KMS-11 (cell line): ENCODE data around the gene ZDHHC16.

ENCODE experiments used
- H2AFZ ChIP-seq: fragments of 200-600 bp; sonication (generic); 2 replicates; pipeline ENCODE4 v1.6.1; 2016; ENCODE audit warnings: antibody characterized with exemption, mixed run types, low read depth
- H3K27ac ChIP-seq: fragments of 200-600 bp; sonication (generic); 2 replicates; pipeline ENCODE4 v1.6.1; 2016; ENCODE audit warnings: mild to moderate bottlenecking, mixed run types
- H3K27me3 ChIP-seq: fragments of 200-600 bp; sonication (generic); 2 replicates; pipeline ENCODE4 v1.6.1; 2017; ENCODE audit warnings: mild to moderate bottlenecking, low read depth, mixed run types, moderate library complexity; ENCODE audit not compliant: insufficient read depth
- H3K36me3 ChIP-seq: fragments of 200-600 bp; sonication (generic); 2 replicates; pipeline ENCODE4 v1.6.1; 2017; ENCODE audit warnings: mild to moderate bottlenecking, mixed run types; ENCODE audit not compliant: insufficient read depth
- H3K4me1 ChIP-seq: fragments of 200-600 bp; sonication (generic); 2 replicates; pipeline ENCODE4 v1.6.1; 2016; ENCODE audit warnings: mild to moderate bottlenecking, low read depth, mixed run types; ENCODE audit not compliant: poor library complexity, severe bottlenecking
- H3K4me2 ChIP-seq: fragments of 200-600 bp; sonication (generic); 2 replicates; pipeline ENCODE4 v1.7.0; 2016; ENCODE audit warnings: mild to moderate bottlenecking, mixed run types
- H3K4me3 ChIP-seq: fragments of 200-600 bp; sonication (generic); IDR thresholded peaks from 2 replicates; pipeline ENCODE4 v1.6.1; 2017; ENCODE audit warnings: low read depth, low read length, mixed read lengths; ENCODE audit not compliant: insufficient read depth
- H3K79me2 ChIP-seq: fragments of 200-600 bp; sonication (generic); 2 replicates; pipeline ENCODE4 v1.6.1; 2016; ENCODE audit warnings: low read depth, mixed run types; ENCODE audit not compliant: insufficient read depth
- H3K9ac ChIP-seq: fragments of 200-600 bp; sonication (generic); 2 replicates; pipeline ENCODE4 v1.6.1; 2016; ENCODE audit warnings: mild to moderate bottlenecking, mixed run types
- H4K20me1 ChIP-seq: fragments of 200-600 bp; sonication (generic); 2 replicates; pipeline ENCODE4 v1.6.1; 2016; ENCODE audit warnings: mild to moderate bottlenecking, mixed run types; ENCODE audit not compliant: insufficient read depth
- TF ChIP-seq, protein P1 (sequence below): fragments of 200-600 bp; sonication (generic); conservative IDR thresholded peaks from 2 replicates; pipeline ENCODE4 v1.6.1; 2017; ENCODE audit warnings: low read depth, mild to moderate bottlenecking, antibody characterized with exemption, low read length, moderate library complexity, mixed read lengths

Gene ZDHHC16

DNA sequence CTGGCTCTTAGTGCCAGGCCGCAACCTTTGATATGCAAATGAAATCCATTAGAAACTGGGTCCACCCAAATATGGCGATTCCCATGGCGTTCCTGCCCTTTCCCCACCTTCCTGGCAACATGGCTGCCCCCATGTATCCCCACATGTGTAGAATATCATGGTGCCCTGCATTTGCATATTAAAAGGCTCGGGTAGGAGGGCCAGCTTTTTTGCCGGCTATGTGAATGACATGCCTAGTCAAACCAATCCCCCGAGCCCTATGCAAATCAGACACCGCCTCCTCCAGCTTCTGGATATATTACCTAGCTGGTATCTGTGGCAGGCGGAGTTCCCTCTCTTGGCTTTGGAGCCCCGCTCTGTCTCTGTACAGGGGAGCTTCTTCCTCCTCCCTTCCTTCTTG, 34.0 kb downstream of the ZDHHC16 start:
- Histone ChIP-seq H3K27me3 (no peaks in the 10 kb centered on the region), H3K4me1 (no peaks in the 10 kb centered on the region), H3K79me2 (peaks cover 5% of the 10 kb centered on the region; the same call in 1 of the 2 replicates), H3K4me3 (no peak overlapping the region), H3K36me3 (peaks cover 8% of the 10 kb centered on the region; the same call in 1 of the 2 replicates), H4K20me1 (no peaks in the 10 kb centered on the region), H3K27ac (no peak overlapping the region), H3K9ac (no peak overlapping the region), H2AFZ (no peak overlapping the region), H3K4me2 (no peak overlapping the region)
- TF ChIP-seq, protein P1, sequence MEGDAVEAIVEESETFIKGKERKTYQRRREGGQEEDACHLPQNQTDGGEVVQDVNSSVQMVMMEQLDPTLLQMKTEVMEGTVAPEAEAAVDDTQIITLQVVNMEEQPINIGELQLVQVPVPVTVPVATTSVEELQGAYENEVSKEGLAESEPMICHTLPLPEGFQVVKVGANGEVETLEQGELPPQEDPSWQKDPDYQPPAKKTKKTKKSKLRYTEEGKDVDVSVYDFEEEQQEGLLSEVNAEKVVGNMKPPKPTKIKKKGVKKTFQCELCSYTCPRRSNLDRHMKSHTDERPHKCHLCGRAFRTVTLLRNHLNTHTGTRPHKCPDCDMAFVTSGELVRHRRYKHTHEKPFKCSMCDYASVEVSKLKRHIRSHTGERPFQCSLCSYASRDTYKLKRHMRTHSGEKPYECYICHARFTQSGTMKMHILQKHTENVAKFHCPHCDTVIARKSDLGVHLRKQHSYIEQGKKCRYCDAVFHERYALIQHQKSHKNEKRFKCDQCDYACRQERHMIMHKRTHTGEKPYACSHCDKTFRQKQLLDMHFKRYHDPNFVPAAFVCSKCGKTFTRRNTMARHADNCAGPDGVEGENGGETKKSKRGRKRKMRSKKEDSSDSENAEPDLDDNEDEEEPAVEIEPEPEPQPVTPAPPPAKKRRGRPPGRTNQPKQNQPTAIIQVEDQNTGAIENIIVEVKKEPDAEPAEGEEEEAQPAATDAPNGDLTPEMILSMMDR, result no peak

GRCh38 chr10:97481071-97481470, 35.1 kb downstream of the ZDHHC16 start:
- Histone ChIP-seq H4K20me1 (peaks cover 4% of the 10 kb centered on the region; the same call in 1 of the 2 replicates), H3K9ac (no peak overlapping the region)

GRCh38 chr10:97482381-97482780, 36.4 kb downstream of the ZDHHC16 start:
- TF ChIP-seq, protein P1, result no peak
- Histone ChIP-seq H3K27ac (no peak overlapping the region), H3K4me1 (peaks cover 11% of the 10 kb centered on the region), H3K27me3 (no peaks in the 10 kb centered on the region), H3K4me2 (no peak overlapping the region), H3K36me3 (no peaks in the 10 kb centered on the region; the same call in 1 of the 2 replicates), H3K4me3 (no peak overlapping the region), H3K79me2 (peaks cover 20% of the 10 kb centered on the region), H4K20me1 (peaks cover 7% of the 10 kb centered on the region; the same call in 1 of the 2 replicates), H3K9ac (no peak overlapping the region), H2AFZ (no peak overlapping the region)

More at GRCh38 chr10:97481071-97481470, 35.1 kb downstream of the ZDHHC16 start:
- Histone ChIP-seq H3K4me3 (no peak overlapping the region), H3K36me3 (peaks cover under 1% of the 10 kb centered on the region; the same call in 1 of the 2 replicates), H3K4me2 (no peak overlapping the region), H2AFZ (no peak overlapping the region), H3K4me1 (peaks cover under 1% of the 10 kb centered on the region), H3K79me2 (peaks cover 16% of the 10 kb centered on the region; the same call in 1 of the 2 replicates), H3K27me3 (no peaks in the 10 kb centered on the region), H3K27ac (no peak overlapping the region)
- TF ChIP-seq, protein P1, result no peak

DNA sequence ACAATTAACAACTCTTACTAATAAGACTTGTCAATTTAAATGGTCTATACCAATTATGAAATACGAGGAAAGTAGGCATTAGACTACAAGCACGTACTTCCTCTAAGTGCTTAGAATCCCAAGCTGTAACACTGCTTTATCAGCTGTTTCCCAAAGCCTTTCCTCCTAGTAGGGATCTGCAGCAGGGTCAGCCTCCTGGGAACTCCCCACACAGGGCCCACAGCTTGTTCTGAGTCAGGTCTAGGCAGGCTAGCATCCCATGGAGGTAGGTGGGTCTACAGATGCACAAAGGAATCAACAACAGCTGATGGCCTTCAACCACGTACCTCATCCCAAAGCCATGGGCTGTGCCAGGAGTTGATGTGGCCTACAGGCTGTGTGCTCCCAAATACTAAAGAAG, 37.5 kb downstream of the ZDHHC16 start:
- TF ChIP-seq, protein P1, result no peak
- Histone ChIP-seq H4K20me1 (peaks cover 7% of the 10 kb centered on the region; the same call in 1 of the 2 replicates), H2AFZ (no peak overlapping the region), H3K4me2 (no peak overlapping the region), H3K27me3 (no peaks in the 10 kb centered on the region), H3K4me3 (no peak overlapping the region), H3K9ac (no peak overlapping the region), H3K36me3 (no peaks in the 10 kb centered on the region; the same call in 1 of the 2 replicates), H3K27ac (no peak overlapping the region), H3K4me1 (peaks cover 11% of the 10 kb centered on the region), H3K79me2 (peaks cover 31% of the 10 kb centered on the region)
